GM23248 (cell line): ENCODE data around the gene UFM1. TPM values are rescaled to one million over a fixed set of nuclear protein-coding genes. Genes with fewer than 3 reads are reported as not detected.
"Not testable (repeated sequence)": the region's sequence is repeated elsewhere in the genome, so short reads cannot be mapped to it uniquely, and the experiment has no call there.

Experiments
- DNase-seq: peaks from one replicate; pipeline ENCODE4 v3.0.0-alpha.2; 2015
- H2AFZ ChIP-seq: fragments of 200-600 bp; sonication (generic); 2 replicates; pipeline ENCODE4 v1.6.1; 2016; ENCODE audit warnings: antibody characterized with exemption
- H3F3A ChIP-seq: fragments of 200-600 bp; sonication (generic); 2 replicates; pipeline ENCODE4 v1.6.1; 2016; ENCODE audit warnings: mild to moderate bottlenecking, antibody characterized with exemption, mixed run types; ENCODE audit not compliant: insufficient read depth
- H3K27ac ChIP-seq: fragments of 200-600 bp; sonication (generic); 2 replicates; pipeline ENCODE4 v1.5.1; 2016; ENCODE audit warnings: mild to moderate bottlenecking
- H3K27me3 ChIP-seq: fragments of 200-600 bp; sonication (generic); replicated peaks from 2 replicates; pipeline ENCODE4 v1.6.1; 2016; ENCODE audit warnings: mild to moderate bottlenecking; ENCODE audit not compliant: insufficient read depth
- H3K36me3 ChIP-seq: fragments of 200-600 bp; sonication (generic); 2 replicates; pipeline ENCODE4 v1.6.1; 2016; ENCODE audit warnings: low read depth, mild to moderate bottlenecking
- H3K4me1 ChIP-seq: fragments of 200-600 bp; sonication (generic); 2 replicates; pipeline ENCODE4 v1.6.1; 2016; ENCODE audit warnings: mild to moderate bottlenecking; ENCODE audit not compliant: insufficient read depth
- H3K4me2 ChIP-seq: fragments of 200-600 bp; sonication (generic); one replicate; pipeline ENCODE4 v1.6.1; 2016; ENCODE audit warnings: mild to moderate bottlenecking; ENCODE audit not compliant: unreplicated experiment
- H3K4me3 ChIP-seq: fragments of 200-600 bp; sonication (generic); 2 replicates; pipeline ENCODE4 v1.5.1; 2016; ENCODE audit warnings: mild to moderate bottlenecking
- H3K79me2 ChIP-seq: fragments of 200-600 bp; sonication (generic); 2 replicates; pipeline ENCODE4 v1.6.1; 2016; ENCODE audit warnings: mild to moderate bottlenecking; ENCODE audit not compliant: insufficient read depth
- H3K9ac ChIP-seq: fragments of 200-600 bp; sonication (generic); 2 replicates; pipeline ENCODE4 v1.6.1; 2016; ENCODE audit warnings: mild to moderate bottlenecking
- H3K9me2 ChIP-seq: fragments of 200-600 bp; sonication (generic); 2 replicates; pipeline ENCODE4 v1.6.1; 2016; ENCODE audit warnings: mixed run types, mild to moderate bottlenecking, moderate library complexity; ENCODE audit not compliant: insufficient read depth
- H3K9me3 ChIP-seq: fragments of 200-600 bp; sonication (generic); one replicate; pipeline ENCODE4 v1.6.1; 2017; ENCODE audit warnings: low read depth
- H4K20me1 ChIP-seq: fragments of 200-600 bp; sonication (generic); 2 replicates; pipeline ENCODE4 v1.6.0; 2016; ENCODE audit not compliant: insufficient read depth
- EZH2 ChIP-seq: fragments of 200-600 bp; sonication (generic); IDR thresholded peaks from 2 replicates; pipeline ENCODE4 v1.6.1; 2018; ENCODE audit warnings: antibody characterized with exemption, mild to moderate bottlenecking; ENCODE audit not compliant: insufficient read depth, poor library complexity, severe bottlenecking
- EZH2phosphoT487 ChIP-seq: fragments of 200-600 bp; sonication (generic); IDR thresholded peaks from 2 replicates; pipeline ENCODE4 v1.6.1; 2018; ENCODE audit warnings: antibody characterized with exemption, moderate library complexity, mild to moderate bottlenecking, low read depth; ENCODE audit not compliant: insufficient read depth
- WGBS, 2 experiments: methylation state at CpG; one replicate each; pipeline ENCODE4 v1.1.6; 2015 to 2017; ENCODE audit warnings: low lambda C conversion rate in 2 of 2, low coverage in 1 of 2; ENCODE audit errors: missing lambda C conversion rate in 2 of 2; 5-methylcytosine and 5-hydroxymethylcytosine counted together
- in situ Hi-C: fragments of 300-500 bp; cut with MboI; formaldehyde crosslinking; loops from 2 replicates; pipeline ENCODE4 v1.15.0; 2020
- polyA plus RNA-seq: library from polyadenylated mRNA; unstranded; fragments of >200 nt; fragmentation: Nextera tagmentation; extraction: Ambion mirVana; gene quantifications from 2 replicates; pipeline ENCODE4 v1.2.1, GENCODE V29; 2016
- total RNA-seq: library from RNA; depleted of rRNA; stranded (reverse); fragments of >200 nt; shearing (Covaris generic); gene quantifications from 2 replicates; pipeline ENCODE4 v1.2.3, GENCODE V29; 2014

Gene UFM1
- total and polyA plus RNA-seq, 2 experiments from 2014 or later, result 125 to 131 TPM

DNA sequence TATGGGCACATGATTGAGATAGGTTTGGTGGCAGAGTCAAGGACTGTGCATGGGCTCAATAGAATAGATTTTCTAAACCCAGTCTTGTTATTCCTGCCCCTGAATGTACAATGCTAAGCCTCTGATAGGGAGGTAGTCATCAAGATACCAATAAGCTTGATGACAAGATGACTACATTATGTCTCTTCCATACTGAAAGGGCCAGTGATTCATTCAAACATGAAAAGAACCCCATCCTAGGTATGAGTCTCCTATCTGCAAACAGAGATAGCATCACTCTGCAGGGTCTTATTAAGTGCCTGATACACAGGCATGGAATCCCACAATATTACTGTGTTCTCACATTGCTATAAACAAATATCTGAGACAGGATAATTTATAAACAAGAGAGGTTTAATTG is 40.3 kb upstream of the UFM1 start:
- Histone ChIP-seq H3K9me3 (no peaks in the 10 kb centered on the region), H3K4me1 (peaks cover 11% of the 10 kb centered on the region), H3K36me3 (no peaks in the 10 kb centered on the region), H3K4me3 (no peak overlapping the region), H3K4me2 (no peak overlapping the region), H3K27ac (peak overlapping the region; percentile 28; the same call in 1 of the 2 replicates), H3F3A (peaks cover 24% of the 10 kb centered on the region), H3K79me2 (no peaks in the 10 kb centered on the region), H3K9ac (no peak overlapping the region), H3K27me3 (no peaks in the 10 kb centered on the region), H4K20me1 (no peaks in the 10 kb centered on the region), H3K9me2 (no peaks in the 10 kb centered on the region), H2AFZ (no peak overlapping the region)
- no peak for TF ChIP-seq EZH2phosphoT487
- TF ChIP-seq EZH2, result no peak
- DNase-seq, result peak; percentile 6
- in situ Hi-C loops, result no loop called here

DNA sequence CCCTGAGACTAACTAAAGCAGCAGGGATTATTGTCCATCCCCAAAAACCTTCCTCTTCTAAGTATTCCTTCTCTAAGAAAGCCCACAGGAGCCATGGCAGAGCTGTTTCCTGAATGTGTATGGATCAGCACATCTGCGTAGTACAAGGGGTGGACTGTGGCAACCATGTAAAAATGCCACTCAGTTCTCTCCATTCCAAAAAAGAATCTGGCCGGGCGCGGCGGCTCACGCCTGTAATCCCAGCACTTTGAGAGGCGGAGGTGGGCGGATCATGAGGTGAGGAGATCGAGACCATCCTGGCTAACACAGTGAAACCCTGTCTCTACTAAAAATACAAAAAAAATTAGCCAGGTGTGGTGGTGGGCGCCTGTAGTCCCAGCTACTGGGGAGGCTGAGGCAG is 38.5 kb upstream of the UFM1 start:
- H3K4me3 ChIP-seq, H3K9me2 ChIP-seq, H3K79me2 ChIP-seq, H3K9ac ChIP-seq, H3K4me2 ChIP-seq, H3K9me3 ChIP-seq, H2AFZ ChIP-seq, DNase-seq, in situ Hi-C loops, H3K27me3 ChIP-seq, H4K20me1 ChIP-seq, H3K36me3 ChIP-seq, H3K27ac ChIP-seq: not testable (repeated sequence)
- H3K4me1 ChIP-seq, result peaks cover 11% of the 10 kb centered on the region
- 88 to 89% methylated on average over 10 of the region's 10 CpGs for WGBS, 2 experiments
- peaks cover 24% of the 10 kb centered on the region for H3F3A ChIP-seq

DNA sequence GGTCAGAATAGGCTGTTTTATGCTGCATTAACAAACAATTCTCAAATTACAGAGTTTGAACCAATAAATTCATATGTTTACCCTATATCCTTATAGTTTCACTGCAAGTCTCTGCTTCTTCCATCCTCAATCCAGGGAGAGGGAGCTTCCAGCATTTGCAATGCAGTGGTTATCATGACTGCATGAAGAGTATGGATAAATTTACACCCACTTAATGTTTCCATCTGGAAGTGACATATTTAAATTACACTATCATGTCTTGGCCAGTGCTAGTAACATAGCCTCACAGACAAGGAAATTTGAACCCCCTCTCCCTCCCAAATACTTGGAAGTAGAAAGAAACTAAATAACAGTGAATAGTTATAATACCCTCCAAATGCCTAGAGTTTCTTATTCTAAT is 33.5 kb upstream of the UFM1 start:
- in situ Hi-C loops, result no loop called here
- Histone ChIP-seq H3K79me2 (no peaks in the 10 kb centered on the region), H3K4me3 (no peak overlapping the region), H3K9ac (no peak overlapping the region), H3K36me3 (no peaks in the 10 kb centered on the region), H3K4me2 (no peak overlapping the region), H3F3A (no peaks in the 10 kb centered on the region), H3K4me1 (no peaks in the 10 kb centered on the region), H2AFZ (no peak overlapping the region), H3K9me3 (no peaks in the 10 kb centered on the region), H4K20me1 (no peaks in the 10 kb centered on the region), H3K9me2 (no peaks in the 10 kb centered on the region), H3K27me3 (no peaks in the 10 kb centered on the region), H3K27ac (no peak overlapping the region)
- TF ChIP-seq EZH2phosphoT487 (no peak), EZH2 (no peak)
- DNase-seq, result no peak

DNA sequence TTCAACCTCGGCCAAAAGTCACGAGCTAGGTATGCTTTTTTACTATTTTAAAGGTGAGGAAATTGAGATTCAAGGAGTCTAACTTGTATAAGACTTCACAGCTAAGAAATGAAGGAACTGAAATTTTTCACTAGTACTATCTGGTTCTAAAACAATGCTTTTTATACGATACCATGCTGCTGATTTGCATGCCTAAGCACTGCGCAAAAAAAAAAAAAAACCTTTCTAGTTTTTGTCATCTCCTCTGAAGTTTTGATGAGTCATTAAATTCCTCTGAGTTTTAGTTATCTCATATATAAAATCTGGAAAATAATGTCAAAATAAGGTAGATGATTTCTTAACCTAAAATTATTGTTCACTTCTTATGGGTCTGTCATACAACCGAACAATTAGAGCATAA is 28.0 kb upstream of the UFM1 start:
- Histone ChIP-seq H2AFZ (no peak overlapping the region), H3K36me3 (no peaks in the 10 kb centered on the region), H3K9ac (no peak overlapping the region), H3K9me2 (no peaks in the 10 kb centered on the region), H3K4me2 (no peak overlapping the region), H3K27ac (no peak overlapping the region), H4K20me1 (0 out of 2 replicates have a peak, but pooled peaks cover 3% of the 10 kb centered on the region), H3K79me2 (no peaks in the 10 kb centered on the region), H3K4me3 (no peak overlapping the region), H3F3A (no peaks in the 10 kb centered on the region), H3K27me3 (no peaks in the 10 kb centered on the region), H3K4me1 (no peaks in the 10 kb centered on the region), H3K9me3 (no peaks in the 10 kb centered on the region)
- peak; percentile 11 for DNase-seq
- in situ Hi-C loops, result no loop called here
- WGBS, 2 experiments, result 70% methylated on average over 5 of the region's 5 CpGs
- no peak for TF ChIP-seq EZH2phosphoT487
- TF ChIP-seq EZH2, result no peak

DNA sequence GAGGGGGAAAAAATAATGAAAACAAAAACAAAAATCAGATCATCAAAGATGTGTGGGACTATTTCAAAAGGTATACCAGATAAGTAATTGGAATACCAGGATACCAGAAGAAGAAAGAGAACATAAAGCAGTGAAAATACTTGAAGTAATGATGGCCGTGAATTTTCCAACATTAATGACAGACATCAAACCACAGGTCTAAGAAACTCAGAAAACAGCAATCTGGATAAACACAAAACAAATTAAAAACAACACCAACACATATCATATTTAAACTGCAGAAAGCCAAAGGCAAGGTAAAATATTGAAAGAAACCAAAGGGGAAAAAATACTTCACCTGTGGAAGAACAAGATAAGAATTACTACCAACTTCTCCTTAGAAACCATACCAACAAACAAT is 24.2 kb upstream of the UFM1 start:
- Histone ChIP-seq H3K9me2 (no peaks in the 10 kb centered on the region), H3K4me1 (no peaks in the 10 kb centered on the region), H3K9ac (no peak overlapping the region), H3K9me3 (no peaks in the 10 kb centered on the region), H3F3A (no peaks in the 10 kb centered on the region), H3K27me3 (no peaks in the 10 kb centered on the region), H3K4me3 (no peak overlapping the region), H3K4me2 (no peak overlapping the region), H2AFZ (no peak overlapping the region), H3K79me2 (no peaks in the 10 kb centered on the region), H3K27ac (no peak overlapping the region), H4K20me1 (0 out of 2 replicates have a peak, but pooled peaks cover 3% of the 10 kb centered on the region), H3K36me3 (no peaks in the 10 kb centered on the region)
- DNase-seq, result no peak
- 80 to 83% methylated on average over 1 of the region's 1 CpG for WGBS, 2 experiments
- in situ Hi-C loops, result no loop called here
- TF ChIP-seq EZH2 (no peak), EZH2phosphoT487 (no peak)
